ENCODE data around the gene CCDC68.

DNA sequence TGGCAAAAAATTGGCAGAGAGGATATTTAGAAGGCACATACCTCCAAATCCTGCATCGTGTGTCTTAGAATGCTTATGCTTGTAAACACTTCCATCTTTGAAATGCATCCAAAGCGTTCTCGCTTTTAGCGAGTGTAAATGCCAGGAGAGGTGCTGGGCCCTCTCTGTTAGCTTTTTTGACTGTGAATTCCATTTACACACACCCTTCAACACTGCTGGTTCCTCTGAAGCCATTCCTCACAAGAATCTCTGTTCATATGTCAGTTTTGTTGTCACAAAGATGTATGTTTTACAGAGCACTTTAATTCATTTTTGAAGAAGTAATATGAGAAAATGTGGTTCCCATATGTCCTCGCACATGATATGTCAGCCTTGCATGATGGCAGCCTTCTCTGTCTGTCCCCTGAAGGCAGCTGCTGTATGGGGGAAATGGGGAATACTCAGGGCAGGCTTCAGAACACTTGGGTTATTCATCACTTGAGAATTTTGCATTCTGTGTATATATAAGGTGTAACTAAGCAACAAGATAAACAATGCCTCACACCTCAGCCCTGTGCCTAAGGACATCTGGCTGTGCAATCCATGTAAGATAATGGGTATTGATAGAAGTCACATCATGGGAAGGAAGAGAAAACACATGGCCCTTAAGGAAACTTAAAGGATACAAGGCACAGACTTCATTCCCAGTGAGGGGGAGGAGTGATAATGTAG, 78.7 kb downstream of the CCDC68 start:
- TF ChIP-seq, protein P1, sequence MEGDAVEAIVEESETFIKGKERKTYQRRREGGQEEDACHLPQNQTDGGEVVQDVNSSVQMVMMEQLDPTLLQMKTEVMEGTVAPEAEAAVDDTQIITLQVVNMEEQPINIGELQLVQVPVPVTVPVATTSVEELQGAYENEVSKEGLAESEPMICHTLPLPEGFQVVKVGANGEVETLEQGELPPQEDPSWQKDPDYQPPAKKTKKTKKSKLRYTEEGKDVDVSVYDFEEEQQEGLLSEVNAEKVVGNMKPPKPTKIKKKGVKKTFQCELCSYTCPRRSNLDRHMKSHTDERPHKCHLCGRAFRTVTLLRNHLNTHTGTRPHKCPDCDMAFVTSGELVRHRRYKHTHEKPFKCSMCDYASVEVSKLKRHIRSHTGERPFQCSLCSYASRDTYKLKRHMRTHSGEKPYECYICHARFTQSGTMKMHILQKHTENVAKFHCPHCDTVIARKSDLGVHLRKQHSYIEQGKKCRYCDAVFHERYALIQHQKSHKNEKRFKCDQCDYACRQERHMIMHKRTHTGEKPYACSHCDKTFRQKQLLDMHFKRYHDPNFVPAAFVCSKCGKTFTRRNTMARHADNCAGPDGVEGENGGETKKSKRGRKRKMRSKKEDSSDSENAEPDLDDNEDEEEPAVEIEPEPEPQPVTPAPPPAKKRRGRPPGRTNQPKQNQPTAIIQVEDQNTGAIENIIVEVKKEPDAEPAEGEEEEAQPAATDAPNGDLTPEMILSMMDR (IDR thresholded peaks at IDR 0.05) = no peak
- TF ChIP-seq POLR2A (IDR thresholded peaks at IDR 0.05) = no peak

All from Peyer's patch (tissue), 4 donors.